Measurements from ENCODE around the gene PLSCR1.
A peak's percentile ranks its signal among the peaks of the same experiment; 100 is the strongest.

The PLSCR1 gene

DNA sequence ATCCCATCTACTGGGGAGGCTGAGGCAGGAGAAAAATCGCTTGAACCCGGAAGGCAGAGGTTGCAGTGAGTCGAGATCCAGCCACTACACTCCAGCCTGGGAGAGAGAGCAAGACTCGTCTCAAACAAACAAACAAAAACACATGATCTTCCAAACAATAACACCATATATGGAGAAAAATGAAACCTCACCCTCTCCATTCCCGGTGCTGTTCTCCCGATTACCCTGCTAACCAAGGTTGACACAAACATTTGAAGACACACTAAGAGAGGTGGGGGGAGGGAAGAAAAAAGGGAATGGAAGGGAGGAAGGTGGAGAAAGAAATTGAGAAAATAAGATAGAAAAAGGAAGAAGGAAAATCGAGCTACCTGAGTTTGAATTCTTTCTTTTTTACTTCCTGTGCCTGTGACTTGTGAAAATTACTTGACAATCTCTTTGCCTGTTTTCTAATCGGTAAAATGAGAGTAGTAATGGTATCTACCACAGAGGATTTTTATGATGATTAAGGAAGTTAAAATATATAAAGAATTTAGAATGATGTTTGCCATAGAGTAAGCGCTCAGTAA is 73.9 kb downstream of the PLSCR1 start:
- DNase-seq: no peak

DNA sequence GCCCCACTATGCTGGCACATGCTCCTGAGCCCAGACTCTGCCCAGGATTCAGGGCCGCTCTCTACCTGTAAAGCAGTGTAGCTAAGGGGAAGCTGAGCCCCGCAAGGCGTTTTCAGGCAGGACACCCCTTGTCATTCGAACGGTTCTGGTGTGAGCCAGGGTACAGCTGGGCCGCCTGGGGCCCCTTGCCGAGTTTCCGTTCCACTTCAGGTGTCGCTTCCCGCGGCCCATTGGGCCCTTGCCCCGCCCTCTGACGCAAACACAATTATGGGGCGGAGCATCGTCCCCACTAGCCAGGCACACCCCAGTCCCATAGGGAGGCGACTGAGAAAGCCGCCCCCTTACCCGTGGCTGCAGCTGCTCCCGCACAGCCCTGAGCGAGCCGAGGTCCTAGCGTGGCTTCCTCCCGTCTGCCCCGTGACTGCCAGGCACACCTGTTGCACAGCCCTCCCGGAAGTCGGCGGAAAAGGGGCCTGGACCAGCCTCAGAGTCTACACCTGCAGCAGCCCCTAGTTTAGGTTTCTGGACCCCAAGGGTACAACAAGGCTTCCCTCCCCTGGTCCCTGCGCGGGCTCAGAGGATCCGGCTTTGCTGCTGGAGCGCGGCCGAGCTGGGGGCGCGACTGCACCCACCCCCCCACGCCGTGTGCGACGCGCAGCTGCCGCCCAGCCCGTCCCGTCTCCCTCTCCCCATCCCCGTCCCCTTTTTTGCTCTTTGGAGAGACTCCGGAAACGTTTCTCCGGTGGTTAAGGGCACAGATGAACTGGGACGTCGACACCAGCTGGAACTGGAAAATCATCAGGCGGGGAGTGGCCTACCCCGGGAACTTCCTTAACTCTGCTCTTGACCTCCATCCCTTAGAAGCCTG is 75.0 kb downstream of the PLSCR1 start, which contains the start of gene PLSCR2:
Gene PLSCR2 (minus strand): TSS at position 412 of the 868 bp plus-strand sequence. CDS start 9,657 bp downstream, outside the sequence.
- peak; percentile 81 to 84 for DNase-seq

DNA sequence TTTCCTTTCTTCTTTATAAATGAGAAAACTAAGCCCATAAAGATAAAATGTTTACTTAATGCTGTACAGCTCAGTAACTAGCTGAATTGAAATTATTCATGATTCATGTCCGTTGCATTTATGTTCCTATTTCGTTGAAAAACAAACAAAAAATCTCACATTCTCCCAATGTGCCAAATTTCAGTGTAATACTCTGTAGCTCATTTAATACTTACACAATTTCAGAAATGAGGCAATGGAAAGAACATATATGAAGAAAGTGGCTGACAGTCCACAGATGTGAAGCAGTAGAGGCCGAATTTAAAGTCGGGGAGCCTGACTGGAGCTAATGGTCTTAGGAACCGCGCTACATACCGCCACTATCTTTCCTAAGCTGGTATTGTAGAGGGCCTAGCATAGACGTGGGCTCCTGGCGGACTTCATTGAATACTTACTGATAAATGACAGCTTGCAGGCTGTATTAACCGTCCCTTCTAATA is 75.7 kb downstream of the PLSCR1 start:
- no peak for DNase-seq

DNA sequence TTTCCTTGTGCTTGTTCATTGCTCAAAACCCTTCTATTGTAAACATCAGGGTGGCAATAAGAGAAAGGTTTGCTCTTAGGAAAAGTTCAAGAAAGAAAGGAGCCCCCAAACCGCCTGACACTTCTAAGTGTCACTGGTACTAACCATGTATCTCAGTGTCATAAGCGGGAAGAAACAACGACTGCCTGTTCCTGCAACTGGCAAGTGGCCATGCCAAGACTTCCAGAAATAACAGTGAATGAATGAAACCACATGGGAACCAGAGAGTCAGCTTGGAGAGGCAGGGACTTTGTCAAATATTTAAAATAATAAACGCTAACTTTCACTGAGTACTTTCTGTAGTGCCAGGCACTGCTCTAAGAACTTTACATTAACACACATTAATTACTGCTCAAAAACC is 76.2 kb downstream of the PLSCR1 start:
- no peak for DNase-seq

DNA sequence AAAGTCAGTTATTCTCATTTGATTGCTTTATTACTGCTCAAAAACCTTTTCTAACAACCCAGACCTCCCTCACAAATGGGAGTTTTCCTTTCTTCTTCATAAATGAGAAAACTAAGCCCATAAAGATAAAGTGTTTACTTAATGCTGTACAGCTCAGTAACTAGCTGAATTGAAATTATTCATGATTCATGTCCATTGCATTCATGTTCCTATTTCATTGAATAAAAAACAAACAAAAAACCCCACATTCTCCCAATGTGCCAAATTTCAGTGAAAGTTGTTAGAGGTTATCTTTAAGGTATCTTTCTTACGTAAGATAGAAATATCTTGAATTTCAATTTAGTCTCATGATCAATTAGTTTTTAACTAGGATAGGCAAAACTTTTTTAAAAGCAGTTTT is 77.8 kb downstream of the PLSCR1 start:
- DNase-seq: no peak

DNA sequence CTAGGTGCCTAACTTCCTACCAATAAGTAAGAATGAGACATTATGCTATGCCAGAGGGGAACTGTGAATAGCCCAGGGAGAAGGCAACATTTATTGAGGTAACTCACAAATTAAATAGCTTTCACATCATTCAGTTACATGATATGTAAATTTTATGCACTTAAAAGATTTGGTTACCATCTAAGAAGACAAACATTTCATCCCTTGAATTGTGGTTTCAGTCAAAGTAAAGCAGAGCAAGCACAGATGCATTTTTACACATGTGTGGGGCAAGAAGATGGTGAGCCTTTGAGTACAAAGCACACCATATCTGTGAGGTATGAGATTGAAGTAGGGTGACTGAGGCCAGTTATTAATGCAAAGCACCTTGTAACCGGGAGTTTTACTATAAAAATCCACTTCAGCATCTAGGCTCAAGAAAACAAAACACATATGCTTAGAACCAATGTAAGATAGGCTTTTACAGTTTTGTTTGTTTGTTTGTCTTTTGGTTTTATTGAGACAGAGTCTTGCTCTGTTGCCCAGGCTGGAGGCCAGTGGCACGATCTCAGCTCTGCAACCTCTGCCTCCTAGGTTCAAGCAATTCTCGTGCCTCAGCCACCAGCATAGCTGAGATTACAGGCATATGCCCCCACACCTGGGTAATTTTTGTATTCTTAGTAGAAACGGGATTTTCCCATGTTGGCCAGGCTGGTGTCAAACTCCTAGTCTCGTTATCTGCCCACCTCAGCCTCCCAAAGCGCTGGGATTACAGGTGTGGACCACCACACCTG is 78.5 kb downstream of the PLSCR1 start:
- no peak for DNase-seq

Measured in activated T-cell treated with anti-CD3 and anti-CD28 coated beads, Interleukin-2, amount 50 U/mL, for 48 hours (primary cell).